ENCODE results near the gene TMPRSS3.
A peak's percentile ranks its signal among the peaks of the same experiment; 100 is the strongest.

TMPRSS3 gene

GRCh38 chr21:42423197-42423675 is 27.4 kb upstream of the TMPRSS3 start:
- no peak for TF ChIP-seq CTCF (IDR thresholded peaks at IDR 0.05; ENCODE audit: borderline replicate concordance, insufficient read depth, low read depth, low read length)
- no peak overlapping the region for H3K4me3 ChIP-seq (ENCODE audit: low read depth, low read length)

GRCh38 chr21:42421018-42421793 is 25.4 kb upstream of the TMPRSS3 start:
- TF ChIP-seq CTCF (IDR thresholded peaks at IDR 0.05; ENCODE audit: borderline replicate concordance, insufficient read depth, low read depth, low read length), result no peak

GRCh38 chr21:42419845-42420244 is 24.0 kb upstream of the TMPRSS3 start:
- no peak for TF ChIP-seq CTCF (IDR thresholded peaks at IDR 0.05; ENCODE audit: borderline replicate concordance, insufficient read depth, low read depth, low read length)
- no peak overlapping the region for H3K4me3 ChIP-seq (ENCODE audit: low read depth, low read length)

More at GRCh38 chr21:42421018-42421793, 25.4 kb upstream of the TMPRSS3 start:
- H3K4me3 ChIP-seq (ENCODE audit: low read depth, low read length), result no peak overlapping the region

GRCh38 chr21:42418886-42419285 is 23.0 kb upstream of the TMPRSS3 start:
- no peak for TF ChIP-seq CTCF (IDR thresholded peaks at IDR 0.05; ENCODE audit: borderline replicate concordance, insufficient read depth, low read depth, low read length)
- no peak overlapping the region for H3K4me3 ChIP-seq (ENCODE audit: low read depth, low read length)

GRCh38 chr21:42417533-42417932 is 21.7 kb upstream of the TMPRSS3 start:
- TF ChIP-seq CTCF (IDR thresholded peaks at IDR 0.05; ENCODE audit: borderline replicate concordance, insufficient read depth, low read depth, low read length), result no peak
- no peak overlapping the region for H3K4me3 ChIP-seq (ENCODE audit: low read depth, low read length)

GRCh38 chr21:42414928-42415769 is 19.3 kb upstream of the TMPRSS3 start:
- peak overlapping the region; percentile 39 for H3K4me3 ChIP-seq (ENCODE audit: low read depth, low read length)
- TF ChIP-seq CTCF (IDR thresholded peaks at IDR 0.05; ENCODE audit: borderline replicate concordance, insufficient read depth, low read depth, low read length), result no peak
